ENCODE results near the gene PITX1. TPM values are rescaled to one million over a fixed set of nuclear protein-coding genes. Genes with fewer than 3 reads are reported as not detected.

PITX1 gene
- total and polyA plus RNA-seq, 4 donors, result 0.43 to 1.3 (median 0.72) TPM

- DNase-seq, result no peak
- Histone ChIP-seq H3K9me3 (ENCODE audit: control insufficient read depth in 4 of 4, insufficient read depth in 3 of 4, low read length in 3 of 4) (peaks cover 0 to 6% (median 0%) of the 10 kb centered on the region in 4 donors), H3K4me3 (no peak overlapping the region), H3K27me3 (ENCODE audit: control insufficient read depth in 3 of 3, insufficient read depth in 3 of 3, low read length in 2 of 3) (peaks cover 15 to 76% (median 54%) of the 10 kb centered on the region in 3 donors), H3K36me3 (ENCODE audit: control insufficient read depth in 4 of 4, insufficient read depth in 4 of 4, low read length in 4 of 4) (no peaks in the 10 kb centered on the region), H3K9ac (ENCODE audit: insufficient read depth in 1 of 2, low read length in 2 of 2) (no peak overlapping the region), H3K4me1 (ENCODE audit: control insufficient read depth in 5 of 5, insufficient read depth in 5 of 5, low read length in 5 of 5) (peaks cover 0 to 2% (median 0%) of the 10 kb centered on the region in 5 donors), H3K27ac (ENCODE audit: low read depth in 1 of 2, low read length in 1 of 2) (no peak overlapping the region)
- TF ChIP-seq CTCF (IDR thresholded peaks at IDR 0.05; ENCODE audit: control extremely low read depth, extremely low read depth), result no peak
- no peak for ATAC-seq (ENCODE audit: insufficient read depth, low FRiP score)
- WGBS, 2 donors, result 35 to 36% methylated on average over 8 of the region's 8 CpGs
Measured at GRCh38 chr5:135053989-135054388, 20.0 kb upstream of the PITX1 start.

- Histone ChIP-seq H3K9me3 (ENCODE audit: control insufficient read depth in 4 of 4, insufficient read depth in 3 of 4, low read length in 3 of 4) (peaks cover 0 to 6% (median 0%) of the 10 kb centered on the region in 4 donors), H3K9ac (ENCODE audit: insufficient read depth in 1 of 2, low read length in 2 of 2) (no peak overlapping the region), H3K27ac (ENCODE audit: low read depth in 1 of 2, low read length in 1 of 2) (no peak overlapping the region), H3K36me3 (ENCODE audit: control insufficient read depth in 4 of 4, insufficient read depth in 4 of 4, low read length in 4 of 4) (no peaks in the 10 kb centered on the region), H3K27me3 (ENCODE audit: control insufficient read depth in 3 of 3, insufficient read depth in 3 of 3, low read length in 2 of 3) (peaks cover 15 to 78% (median 59%) of the 10 kb centered on the region in 3 donors), H3K4me1 (ENCODE audit: control insufficient read depth in 5 of 5, insufficient read depth in 5 of 5, low read length in 5 of 5) (peaks cover 0 to 2% (median 0%) of the 10 kb centered on the region in 5 donors), H3K4me3 (no peak overlapping the region)
- WGBS, 2 donors, result 36 to 48% methylated on average over 3 of the region's 3 CpGs
- TF ChIP-seq CTCF (IDR thresholded peaks at IDR 0.05; ENCODE audit: control extremely low read depth, extremely low read depth), result no peak
- no peak for ATAC-seq (ENCODE audit: insufficient read depth, low FRiP score)
- DNase-seq, result no peak
Measured at GRCh38 chr5:135053278-135053677, 19.2 kb upstream of the PITX1 start.

GRCh38 chr5:135052511-135053145 lies 18.6 kb upstream of the PITX1 start:
- Histone ChIP-seq H3K36me3 (ENCODE audit: control insufficient read depth in 4 of 4, insufficient read depth in 4 of 4, low read length in 4 of 4) (no peaks in the 10 kb centered on the region), H3K27ac (ENCODE audit: low read depth in 1 of 2, low read length in 1 of 2) (no peak overlapping the region), H3K4me3 (no peak overlapping the region), H3K27me3 (ENCODE audit: control insufficient read depth in 3 of 3, insufficient read depth in 3 of 3, low read length in 2 of 3) (peaks cover 15 to 83% (median 59%) of the 10 kb centered on the region in 3 donors), H3K9ac (ENCODE audit: insufficient read depth in 1 of 2, low read length in 2 of 2) (no peak overlapping the region), H3K9me3 (ENCODE audit: control insufficient read depth in 4 of 4, insufficient read depth in 3 of 4, low read length in 3 of 4) (peaks cover 0 to 5% (median 0%) of the 10 kb centered on the region in 4 donors), H3K4me1 (ENCODE audit: control insufficient read depth in 5 of 5, insufficient read depth in 5 of 5, low read length in 5 of 5) (peaks cover 0 to 2% (median 0%) of the 10 kb centered on the region in 5 donors)
- TF ChIP-seq CTCF (IDR thresholded peaks at IDR 0.05; ENCODE audit: control extremely low read depth, extremely low read depth), result no peak
- DNase-seq (no peak), ATAC-seq (ENCODE audit: insufficient read depth, low FRiP score) (no peak)
- WGBS, 2 donors, result 40 to 52% methylated on average over 6 of the region's 6 CpGs
